Kidney (tissue), 14 donors: Measurements from ENCODE around the gene GNS. TPM values are rescaled to one million over a fixed set of nuclear protein-coding genes. Genes with fewer than 3 reads are reported as not detected.
A peak's percentile ranks its signal among the peaks of the same experiment; 100 is the strongest.

ENCODE experiments used
- DNase-seq, 5 donors: peaks; one replicate each; pipeline ENCODE4 v3.0.0-alpha.2; 2013 to 2020
- FAIRE-seq: peaks from 2 replicates; lab custom pipeline; 2012; peaks lifted over from hg19 to GRCh38; lab: Jason Lieb, UNC
- H3K27ac ChIP-seq, 2 donors: one replicate each; pipeline ENCODE4 v1.7.0; 2013; ENCODE audit warnings: low read depth in 2 of 2, low read length in 2 of 2, inconsistent platforms in 1 of 2
- H3K27me3 ChIP-seq: one replicate; pipeline ENCODE4 v1.7.1; 2013; ENCODE audit warnings: low read length, inconsistent platforms; ENCODE audit not compliant: control insufficient read depth, insufficient read depth
- H3K36me3 ChIP-seq, 3 donors: one replicate each; pipeline versions ENCODE4 v1.7.0 to v1.7.1; 2013; ENCODE audit warnings: low read length in 3 of 3, control low read depth in 1 of 3, inconsistent platforms in 1 of 3; ENCODE audit not compliant: insufficient read depth in 3 of 3, control insufficient read depth in 2 of 3
- H3K4me1 ChIP-seq, 3 donors: one replicate each; pipeline versions ENCODE4 v1.7.0 to v1.7.1; 2013; ENCODE audit warnings: low read length in 3 of 3, inconsistent platforms in 1 of 3, low read depth in 1 of 3; ENCODE audit not compliant: control insufficient read depth in 2 of 3, insufficient read depth in 2 of 3
- H3K4me3 ChIP-seq, 3 donors: one replicate each; pipeline versions ENCODE4 v1.7.0 to v1.8.1; 2013; ENCODE audit warnings: low read length in 3 of 3, control low read depth in 1 of 3, inconsistent platforms in 1 of 3
- H3K9ac ChIP-seq, 3 donors: one replicate each; pipeline versions ENCODE4 v1.7.0 to v1.7.1; 2013; ENCODE audit warnings: low read length in 3 of 3, control low read depth in 1 of 3, inconsistent platforms in 1 of 3
- H3K9me3 ChIP-seq, 3 donors: one replicate each; pipeline versions ENCODE4 v1.7.0 to v1.7.1; 2013; ENCODE audit warnings: low read length in 3 of 3, control low read depth in 1 of 3, inconsistent platforms in 1 of 3; ENCODE audit not compliant: control insufficient read depth in 2 of 3, insufficient read depth in 1 of 3
- CTCF ChIP-seq: IDR thresholded peaks from 3 replicates; pipeline ENCODE4 v1.5.1; 2012; ENCODE audit warnings: mild to moderate bottlenecking, moderate library complexity, borderline replicate concordance; ENCODE audit not compliant: insufficient read depth; ENCODE audit errors: extremely low read depth
- intact Hi-C: fragments of 100-400 bp; cut with DNase I; formaldehyde crosslinking; loops from one replicate; pipeline ENCODE4 v1.11.1; 2022
- polyA plus RNA-seq: library from polyadenylated mRNA; stranded (reverse); fragments of 350-450 nt; fragmentation: Illumina TruSeq; extraction: RNeasy Lipid Tissue Mini Kit (QIAGEN cat#74804); gene quantifications from one replicate; pipeline ENCODE4 v1.2.3, GENCODE V29; 2014; ENCODE audit warnings: low read depth, low replicate concordance; ENCODE audit not compliant: insufficient read depth
- total RNA-seq: library from RNA; stranded (reverse); fragmentation: NEBNext Ultra II Directional; extraction: Animal tissue kit (Norgen Biotek cat#: 25700); gene quantifications from one replicate; pipeline ENCODE4 v1.2.1, GENCODE V29; 2021
- donor health status: control.
- donor health status: control.
- donor health status: control.
- donor health status: control.
- donor health status: control.
- donor health status: DM: yes; HTN: yes; CAD: no.
- donor health status: Normal renal cell carcinoma (clear cell type).

GNS gene
- total and polyA plus RNA-seq, 2 donors from 2014 or later, result 108 to 215 TPM

GRCh38 chr12:64791036-64791435, 31.8 kb upstream of the GNS start:
- no peaks in the 10 kb centered on the region for H3K36me3 ChIP-seq
- H3K9ac ChIP-seq, result no peak overlapping the region
- H3K27ac ChIP-seq, result no peak overlapping the region
- H3K4me1 ChIP-seq, result no peaks in the 10 kb centered on the region
- no peaks in the 10 kb centered on the region for H3K27me3 ChIP-seq
- H3K9me3 ChIP-seq, result no peaks in the 10 kb centered on the region
- intact Hi-C loops, result no loop called here
- H3K4me3 ChIP-seq, result no peak overlapping the region
- FAIRE-seq, result no peak
- DNase-seq, result no peak
- no peak for TF ChIP-seq CTCF

DNA sequence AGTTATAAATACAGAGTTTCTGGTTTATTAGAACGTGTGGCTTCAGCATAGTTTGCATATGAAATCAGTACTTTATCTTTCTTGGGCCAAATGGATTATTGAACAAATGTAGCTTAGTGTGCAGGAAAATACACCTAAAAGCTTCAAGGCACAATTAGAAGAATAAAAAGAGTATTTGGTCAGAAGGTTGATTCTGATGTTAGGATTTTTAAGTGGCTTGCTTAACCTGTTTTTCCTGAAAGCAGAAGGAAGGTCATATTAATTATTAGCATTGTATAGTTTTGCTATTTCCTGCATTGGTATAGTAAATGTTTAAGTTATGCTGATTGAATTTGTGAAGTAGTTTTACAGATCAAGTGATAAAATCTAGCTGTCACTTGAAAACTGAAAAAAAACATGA, 31.0 kb upstream of the GNS start:
- peak in 2 of 5 donors; percentile 41 to 49 for DNase-seq
- TF ChIP-seq CTCF, result no peak
- no peak for FAIRE-seq
- Histone ChIP-seq H3K27me3 (no peaks in the 10 kb centered on the region), H3K4me1 (no peaks in the 10 kb centered on the region), H3K4me3 (no peak overlapping the region), H3K36me3 (no peaks in the 10 kb centered on the region), H3K27ac (no peak overlapping the region), H3K9ac (no peak overlapping the region), H3K9me3 (no peaks in the 10 kb centered on the region)
- intact Hi-C loops, result no loop called here

DNA sequence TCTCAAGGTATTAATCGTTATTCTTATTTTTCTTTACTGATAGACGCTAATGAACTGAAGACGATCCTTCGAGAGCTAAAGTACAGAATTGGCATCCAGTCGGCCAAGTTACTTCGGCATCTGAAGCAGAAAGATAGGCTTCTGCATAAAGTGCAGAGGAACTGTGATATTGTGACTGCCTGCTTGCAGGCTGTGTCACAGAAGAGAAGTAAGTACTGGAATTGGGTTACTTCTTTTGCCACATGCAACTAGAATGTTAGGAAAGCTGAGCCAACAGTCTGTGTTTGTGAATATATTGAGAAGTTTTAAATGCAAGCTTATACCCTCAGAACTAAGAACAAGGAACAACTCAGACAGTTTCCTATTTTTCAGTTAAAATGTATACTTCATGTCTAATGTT, 26.6 kb upstream of the GNS start:
- Histone ChIP-seq H3K4me3 (no peak overlapping the region), H3K27me3 (peaks cover 2% of the 10 kb centered on the region), H3K9me3 (no peaks in the 10 kb centered on the region), H3K36me3 (no peaks in the 10 kb centered on the region), H3K27ac (no peak overlapping the region), H3K9ac (no peak overlapping the region), H3K4me1 (peaks cover 0 to 11% (median 9%) of the 10 kb centered on the region in 3 donors)
- DNase-seq (no peak), FAIRE-seq (no peak)
- intact Hi-C loops, result no loop called here
- no peak for TF ChIP-seq CTCF
